Amniotic epithelial cell (primary cell): ENCODE data around the gene TSHZ2.

ENCODE experiments used
- DNase-seq: peaks from one replicate; pipeline ENCODE4 v3.0.0-alpha.2; 2010; ENCODE audit warnings: low read depth

TSHZ2 gene

DNA sequence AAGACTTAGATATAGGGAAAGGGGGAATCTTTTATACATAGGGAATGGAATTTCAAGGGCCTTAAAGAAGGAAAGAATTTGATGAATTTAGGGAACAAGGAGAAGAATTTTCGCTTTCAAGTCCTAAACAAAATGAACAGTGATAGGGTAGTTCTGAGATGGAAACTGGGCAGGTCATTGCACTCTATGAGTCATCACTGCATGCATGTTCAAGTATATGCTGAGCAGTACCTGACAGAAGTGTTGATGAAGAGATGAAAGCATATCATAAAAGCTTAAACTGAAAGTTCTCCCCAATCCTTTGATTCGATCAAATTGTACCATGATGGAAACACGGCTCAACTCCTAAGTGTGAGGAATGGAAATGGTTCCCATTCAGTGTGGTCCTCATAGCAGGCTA is 271.0 kb downstream of the TSHZ2 start:
- DNase-seq = no peak

DNA sequence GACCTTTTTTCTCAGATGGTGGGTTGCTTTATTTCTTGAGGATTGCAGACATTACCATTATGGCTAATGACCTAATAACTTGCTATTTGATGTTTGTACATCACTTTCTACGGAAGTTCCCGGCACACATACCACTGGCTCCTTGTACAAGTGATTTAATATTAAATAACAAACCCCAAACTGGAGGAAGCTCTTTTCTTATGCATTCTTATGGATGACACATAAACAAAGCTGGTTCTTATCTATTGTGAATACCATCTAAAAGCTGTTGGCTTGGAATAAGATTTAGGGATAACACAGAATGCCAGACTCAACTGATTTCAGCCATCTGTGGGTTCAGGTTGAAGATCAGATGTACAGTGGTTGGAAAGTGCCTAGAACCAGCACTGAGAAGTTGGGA is 272.6 kb downstream of the TSHZ2 start:
- peak; percentile 10 for DNase-seq

DNA sequence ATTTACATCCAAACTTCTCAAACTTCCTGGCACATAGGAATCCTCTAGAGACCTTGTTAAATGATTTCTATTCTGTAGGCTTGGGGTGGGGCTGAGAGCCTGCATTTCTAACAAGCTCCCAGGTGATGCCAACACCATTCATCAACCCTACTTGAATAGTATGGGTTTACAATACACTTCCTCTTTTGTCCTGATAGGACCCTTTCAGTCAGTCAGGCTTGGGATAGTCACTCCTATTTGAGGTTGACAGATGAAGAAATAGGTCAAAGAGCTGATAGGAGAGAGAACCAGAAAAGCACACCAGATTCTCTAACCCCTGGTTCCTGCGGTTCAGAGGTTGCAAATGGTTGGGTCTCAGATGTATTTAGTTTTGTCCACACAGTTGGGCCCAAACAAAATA is 273.4 kb downstream of the TSHZ2 start:
- DNase-seq = no peak

DNA sequence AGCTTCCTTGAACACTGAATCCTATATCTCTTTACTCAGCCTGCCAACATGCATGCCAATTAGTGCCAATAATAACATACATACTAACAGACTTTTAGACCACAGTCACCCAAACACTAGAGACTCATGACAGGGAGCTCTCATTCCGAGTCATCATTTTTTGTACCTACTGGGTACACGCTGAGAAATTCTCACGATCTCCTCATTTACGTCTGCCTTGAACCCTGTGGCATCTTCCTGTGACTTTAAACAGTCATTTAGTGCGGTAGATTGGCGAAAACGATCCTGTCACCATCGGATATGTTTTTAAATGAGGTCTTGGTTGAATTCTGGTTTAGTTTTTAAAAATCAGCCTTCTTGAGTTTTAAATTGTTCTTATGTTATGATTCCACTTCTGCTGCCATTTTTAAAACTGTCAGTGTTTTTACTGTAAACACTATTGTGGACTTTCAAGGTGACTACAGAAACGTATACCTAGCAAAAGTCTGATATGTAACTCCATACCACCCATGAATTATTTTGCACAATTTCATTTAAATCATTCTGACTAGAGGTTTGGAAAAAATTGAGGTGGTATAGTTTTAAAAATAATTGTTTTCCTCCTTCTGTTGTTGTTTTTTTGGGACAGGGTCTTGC is 275.4 kb downstream of the TSHZ2 start:
- no peak for DNase-seq

DNA sequence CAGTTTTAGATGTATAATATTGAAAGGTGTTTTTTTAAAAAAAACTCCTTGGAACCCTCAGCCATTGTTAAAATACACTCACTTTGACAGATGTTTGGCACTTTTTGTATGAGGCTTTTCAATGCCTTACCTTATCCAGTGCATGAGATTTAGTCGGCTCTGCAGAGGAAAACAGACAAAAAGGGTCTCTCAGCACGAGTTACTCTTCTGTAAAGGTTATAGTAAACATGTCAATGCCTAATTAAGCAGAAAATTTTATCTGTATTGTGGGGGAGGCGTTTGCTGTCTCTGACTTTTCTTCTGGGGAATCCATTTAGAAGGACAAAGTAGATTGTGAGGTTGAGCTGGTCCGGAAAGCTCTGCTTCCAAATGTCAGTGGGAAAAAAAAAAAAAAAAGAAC is 278.3 kb downstream of the TSHZ2 start:
- DNase-seq = no peak

DNA sequence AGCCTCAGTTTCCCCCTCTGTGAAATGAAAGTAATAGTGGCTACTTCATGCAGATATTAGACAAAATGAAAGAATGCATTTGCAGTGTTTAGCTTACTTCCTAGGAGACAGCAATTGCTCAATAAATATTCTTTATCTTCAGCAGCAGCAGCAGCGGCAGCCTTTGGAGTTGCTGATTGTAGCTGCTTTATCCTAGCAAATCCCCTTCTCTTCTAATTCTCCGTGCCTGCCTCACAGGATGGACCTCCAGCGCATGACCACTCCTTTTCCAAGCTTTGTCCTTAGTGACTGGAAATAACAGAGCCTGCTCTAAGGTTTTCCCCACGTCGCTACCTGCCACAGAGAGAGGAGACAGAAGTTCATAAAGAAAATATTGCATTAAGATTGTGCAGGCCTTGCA is 279.8 kb downstream of the TSHZ2 start:
- no peak for DNase-seq

DNA sequence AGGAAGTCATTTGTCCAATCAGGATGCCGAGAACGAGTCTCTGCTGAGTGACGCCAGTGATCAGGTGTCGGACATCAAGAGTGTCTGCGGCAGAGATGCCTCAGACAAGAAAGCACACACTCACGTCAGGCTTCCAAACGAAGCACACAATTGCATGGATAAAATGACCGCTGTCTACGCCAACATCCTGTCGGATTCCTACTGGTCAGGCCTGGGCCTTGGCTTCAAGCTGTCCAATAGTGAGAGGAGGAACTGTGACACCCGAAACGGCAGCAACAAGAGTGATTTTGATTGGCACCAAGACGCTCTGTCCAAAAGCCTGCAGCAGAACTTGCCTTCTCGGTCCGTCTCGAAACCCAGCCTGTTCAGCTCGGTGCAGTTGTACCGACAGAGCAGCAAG is 281.5 kb downstream of the TSHZ2 start:
- DNase-seq = no peak

DNA sequence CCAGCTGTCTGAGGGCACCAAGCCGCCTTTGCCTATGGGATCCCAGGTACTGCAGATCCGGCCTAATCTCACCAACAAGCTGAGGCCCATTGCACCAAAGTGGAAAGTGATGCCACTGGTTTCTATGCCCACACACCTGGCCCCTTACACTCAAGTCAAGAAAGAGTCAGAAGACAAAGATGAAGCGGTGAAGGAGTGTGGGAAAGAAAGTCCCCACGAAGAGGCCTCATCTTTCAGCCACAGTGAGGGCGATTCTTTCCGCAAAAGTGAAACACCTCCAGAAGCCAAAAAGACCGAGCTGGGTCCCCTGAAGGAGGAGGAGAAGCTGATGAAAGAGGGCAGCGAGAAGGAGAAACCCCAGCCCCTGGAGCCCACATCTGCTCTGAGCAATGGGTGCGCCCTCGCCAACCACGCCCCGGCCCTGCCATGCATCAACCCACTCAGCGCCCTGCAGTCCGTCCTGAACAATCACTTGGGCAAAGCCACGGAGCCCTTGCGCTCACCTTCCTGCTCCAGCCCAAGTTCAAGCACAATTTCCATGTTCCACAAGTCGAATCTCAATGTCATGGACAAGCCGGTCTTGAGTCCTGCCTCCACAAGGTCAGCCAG is 283.0 kb downstream of the TSHZ2 start:
- no peak for DNase-seq

DNA sequence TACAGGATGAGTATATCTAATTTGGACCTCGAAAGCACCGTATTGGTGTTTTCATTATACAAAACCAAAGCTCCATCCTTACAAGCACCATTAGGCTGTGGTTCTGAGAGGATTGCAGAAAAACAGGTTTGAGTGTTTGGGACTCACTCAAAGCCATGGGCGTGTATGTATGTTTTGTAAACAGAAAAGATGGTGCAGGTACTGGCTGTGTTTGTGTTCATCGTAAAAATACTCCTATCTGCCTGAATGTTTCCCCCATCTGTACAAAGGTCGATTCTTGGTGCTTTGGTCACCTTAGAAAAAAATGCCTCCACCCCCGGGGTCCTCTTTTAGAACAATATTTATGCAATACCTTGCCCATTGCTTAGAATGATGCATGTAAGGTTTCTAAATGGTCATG is 286.6 kb downstream of the TSHZ2 start:
- no peak for DNase-seq

DNA sequence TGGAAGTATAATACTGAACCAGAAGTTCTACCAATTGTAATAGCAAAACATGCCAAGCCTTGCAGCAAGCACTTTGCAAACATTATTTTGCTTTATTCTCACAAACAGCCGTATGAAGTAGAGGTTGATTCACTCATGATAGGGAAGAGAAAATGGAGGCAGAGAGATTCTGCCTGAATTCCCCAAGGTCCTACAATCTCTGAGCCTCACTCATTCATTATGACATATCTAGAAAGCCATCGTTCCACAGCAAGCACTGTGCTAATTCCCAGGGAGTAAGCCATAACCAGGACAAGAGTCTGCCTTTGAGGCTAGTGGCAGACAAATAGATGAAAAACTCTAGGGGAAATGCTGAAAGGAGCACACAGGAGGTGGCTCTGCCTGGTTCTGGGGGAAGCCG is 288.0 kb downstream of the TSHZ2 start:
- no peak for DNase-seq

DNA sequence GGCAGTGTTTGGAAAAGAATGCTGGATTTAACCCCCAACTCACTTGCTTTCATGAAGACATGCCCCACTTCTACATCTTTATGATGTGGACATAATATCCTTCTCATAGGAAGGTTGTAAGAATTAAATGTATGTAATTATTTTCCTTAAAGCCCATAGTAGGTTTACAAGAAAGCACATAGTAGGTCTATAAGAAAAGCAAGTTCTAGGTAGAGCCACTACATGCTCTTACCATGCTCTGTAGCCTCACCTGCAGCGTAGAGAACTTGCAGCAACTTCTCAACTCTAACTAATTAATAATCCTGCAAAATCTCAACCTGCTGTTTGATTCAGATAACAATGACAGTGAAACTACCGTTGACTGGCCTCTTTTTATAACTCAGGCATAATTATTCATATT is 288.4 kb downstream of the TSHZ2 start:
- no peak for DNase-seq

DNA sequence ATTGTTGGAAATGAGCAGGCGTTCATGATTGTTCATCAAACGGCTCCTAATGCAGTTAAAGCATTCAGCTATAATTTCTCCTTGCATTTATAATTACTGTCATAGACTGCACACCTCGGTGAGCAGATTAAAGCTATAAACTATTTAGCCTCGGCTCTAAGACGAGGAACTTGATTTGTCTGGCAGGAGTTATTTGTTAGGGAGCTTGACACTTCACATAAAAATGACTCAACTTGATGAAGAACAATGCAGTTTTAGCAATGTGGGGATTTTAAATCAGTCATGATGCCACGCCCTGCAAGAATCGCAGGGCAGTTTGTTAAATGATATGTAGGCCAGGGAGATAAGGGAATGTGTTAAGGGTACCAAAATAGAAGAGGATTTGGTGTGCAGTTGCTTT is 290.2 kb downstream of the TSHZ2 start:
- DNase-seq = no peak

DNA sequence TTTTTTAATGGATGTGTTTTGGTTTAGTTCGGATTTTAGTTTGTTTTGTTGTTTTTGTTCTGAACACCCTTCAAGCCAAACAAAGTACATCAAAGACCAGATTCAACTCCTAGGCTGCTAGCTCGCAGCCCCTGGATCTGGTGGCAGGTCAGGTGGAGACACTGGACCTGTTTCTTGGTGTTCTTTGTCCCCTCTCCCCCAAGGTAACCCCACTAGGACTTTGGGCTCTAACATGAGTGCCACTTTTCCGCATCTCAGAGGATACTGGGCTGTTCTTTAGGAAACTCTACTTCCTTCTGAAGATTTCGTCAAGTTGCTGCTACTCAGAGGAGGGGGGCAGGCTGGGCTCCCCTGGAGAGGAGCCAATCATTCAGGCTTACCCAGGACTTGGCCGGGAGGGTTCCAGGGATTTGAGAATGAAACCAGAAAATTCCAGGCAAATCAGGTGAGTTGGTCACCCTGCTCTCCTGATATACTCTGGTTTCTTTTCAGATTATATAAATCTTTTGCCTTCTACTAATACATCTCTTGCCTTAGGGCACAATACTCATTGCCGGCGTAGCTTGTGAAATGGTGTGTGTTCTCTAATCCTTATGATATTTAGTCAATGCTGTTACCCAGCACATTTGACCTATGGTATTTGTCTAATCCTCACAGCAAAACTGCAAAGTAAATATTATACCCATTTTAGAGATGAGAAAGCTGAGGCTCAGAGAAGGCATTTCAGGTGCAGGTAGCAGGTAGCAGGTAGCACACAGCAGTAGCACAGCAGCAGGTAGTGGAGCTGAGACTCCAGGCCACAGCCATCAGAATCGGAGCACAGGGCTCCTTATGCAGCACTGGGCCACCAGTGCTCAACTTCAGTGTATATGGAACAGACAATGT is 291.6 kb downstream of the TSHZ2 start:
- DNase-seq = no peak

DNA sequence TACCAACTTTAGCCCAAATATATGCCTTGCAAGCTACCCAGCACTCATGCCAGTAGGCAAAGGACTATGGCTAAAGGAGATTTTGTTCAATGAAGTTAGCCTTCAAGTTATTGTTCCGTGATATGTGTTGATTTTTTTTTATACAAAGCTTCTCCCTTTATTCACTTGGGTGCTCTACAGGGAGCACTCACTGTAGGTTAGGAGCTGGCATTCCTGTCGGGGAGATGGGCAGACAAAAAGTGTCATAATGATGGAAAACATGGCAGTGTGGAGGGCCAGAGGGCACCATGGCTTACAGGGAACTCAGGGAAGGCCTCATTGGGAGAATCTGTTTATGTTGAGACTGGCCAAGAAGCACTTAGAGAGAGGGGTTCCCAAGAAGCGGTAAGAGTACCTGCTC is 292.4 kb downstream of the TSHZ2 start:
- DNase-seq = no peak

DNA sequence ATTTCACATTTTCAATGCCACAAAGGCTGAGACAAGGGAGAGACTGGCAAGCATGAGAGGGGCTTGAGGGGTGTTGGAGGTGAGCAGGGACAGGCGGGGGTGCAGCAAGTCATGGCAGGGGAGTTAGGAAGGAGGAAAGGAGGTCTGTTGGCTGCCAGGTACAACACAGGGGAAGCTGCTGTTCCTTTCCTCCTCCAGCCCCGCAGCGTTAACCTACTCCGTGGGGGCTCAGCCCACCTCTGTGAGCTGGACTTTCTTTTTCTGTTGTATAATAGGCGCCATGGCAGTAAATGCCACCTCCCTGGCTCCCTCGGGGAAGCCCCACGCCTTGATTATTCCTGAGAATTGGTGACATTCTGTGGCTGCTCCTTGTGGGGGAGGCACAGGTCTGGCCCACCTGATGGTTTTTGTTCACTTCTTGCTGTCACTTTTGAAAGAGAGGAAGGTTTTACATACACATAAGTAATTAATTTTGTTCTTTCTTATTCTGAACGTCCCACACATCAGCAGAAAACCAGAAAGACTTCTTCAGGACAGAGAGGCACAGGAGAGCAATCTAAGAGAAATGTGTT is 293.2 kb downstream of the TSHZ2 start:
- no peak for DNase-seq

DNA sequence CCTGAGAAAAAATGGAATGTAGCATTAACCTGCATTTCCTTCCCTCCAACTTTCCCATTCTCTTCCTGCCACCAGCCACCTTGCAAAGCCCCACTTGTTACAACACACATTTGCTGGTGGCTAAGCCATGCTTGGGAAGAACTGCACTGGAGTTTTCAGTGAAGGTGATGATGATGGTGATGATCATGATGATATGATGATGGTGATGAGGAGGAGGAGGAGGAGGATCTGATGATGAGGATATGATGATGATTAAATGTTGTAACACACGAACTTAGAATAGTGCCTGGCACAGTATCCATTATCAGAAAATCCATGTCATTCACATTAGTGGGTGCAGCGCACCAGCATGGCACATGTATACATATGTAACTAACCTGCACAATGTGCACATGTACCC is 297.2 kb downstream of the TSHZ2 start:
- no peak for DNase-seq

DNA sequence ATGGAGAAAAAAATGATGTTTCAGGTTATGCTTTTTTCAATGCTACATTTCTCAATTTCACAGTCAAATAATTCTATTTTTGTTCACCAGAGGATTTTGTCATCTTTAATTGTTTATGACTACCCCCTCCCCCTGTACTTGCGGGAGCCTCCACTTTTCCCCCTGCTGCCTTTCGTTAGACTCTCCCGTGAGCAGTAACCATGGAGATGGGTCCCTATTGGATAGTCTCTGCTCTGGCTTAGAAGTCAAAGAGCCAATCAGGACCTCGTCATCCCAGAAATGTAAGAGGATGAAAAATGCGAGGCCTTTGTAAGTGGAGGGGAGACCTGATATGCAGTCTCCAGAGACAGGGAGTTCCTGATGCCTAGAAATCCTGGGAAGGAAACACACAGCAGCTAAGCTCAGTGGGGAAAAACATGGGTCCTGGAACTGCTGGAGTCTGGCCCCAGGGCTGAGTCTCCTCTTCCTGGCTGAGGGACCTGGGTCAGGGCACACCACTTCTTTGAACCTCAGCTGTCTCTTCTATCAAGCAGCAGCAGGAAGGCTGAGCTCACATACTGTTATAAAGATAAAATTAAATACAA is 298.7 kb downstream of the TSHZ2 start:
- no peak for DNase-seq

DNA sequence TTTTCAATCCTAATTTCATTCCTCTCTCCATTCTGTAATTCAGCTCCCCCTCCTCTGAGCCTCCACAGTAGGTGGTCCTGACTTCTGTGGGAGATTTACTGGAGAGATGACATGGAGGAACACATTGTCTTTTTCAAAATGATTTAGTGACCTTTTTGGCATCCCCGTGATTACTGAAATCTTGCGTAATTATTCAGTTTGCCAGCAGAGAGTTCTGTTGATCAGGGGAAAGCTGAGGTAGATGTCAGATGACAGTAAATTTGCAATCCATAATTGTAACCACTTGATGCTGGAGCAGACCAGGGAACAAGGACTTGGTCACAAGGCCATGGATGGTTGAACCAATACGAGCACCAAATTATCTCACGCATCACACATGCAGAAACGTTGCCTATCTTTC is 302.2 kb downstream of the TSHZ2 start:
- no peak for DNase-seq

DNA sequence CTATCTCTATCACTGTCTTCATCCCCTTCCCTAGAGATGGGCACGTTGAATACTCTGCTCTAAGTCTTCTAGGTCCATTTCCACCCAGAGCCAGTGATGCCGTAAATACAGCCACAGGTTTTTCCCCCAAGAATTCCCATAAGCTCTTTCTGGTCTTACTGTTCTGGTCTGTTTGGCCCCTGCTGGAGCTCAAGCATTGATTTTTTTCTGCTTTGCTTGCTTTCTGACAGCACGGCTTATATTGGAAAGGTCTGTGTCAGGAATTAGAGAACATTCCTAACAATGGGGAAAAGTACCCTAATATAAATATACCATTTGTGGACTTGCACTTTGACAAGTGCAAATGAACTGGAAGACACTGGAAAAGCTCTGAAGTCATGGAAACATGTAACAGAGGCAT is 302.6 kb downstream of the TSHZ2 start:
- no peak for DNase-seq

DNA sequence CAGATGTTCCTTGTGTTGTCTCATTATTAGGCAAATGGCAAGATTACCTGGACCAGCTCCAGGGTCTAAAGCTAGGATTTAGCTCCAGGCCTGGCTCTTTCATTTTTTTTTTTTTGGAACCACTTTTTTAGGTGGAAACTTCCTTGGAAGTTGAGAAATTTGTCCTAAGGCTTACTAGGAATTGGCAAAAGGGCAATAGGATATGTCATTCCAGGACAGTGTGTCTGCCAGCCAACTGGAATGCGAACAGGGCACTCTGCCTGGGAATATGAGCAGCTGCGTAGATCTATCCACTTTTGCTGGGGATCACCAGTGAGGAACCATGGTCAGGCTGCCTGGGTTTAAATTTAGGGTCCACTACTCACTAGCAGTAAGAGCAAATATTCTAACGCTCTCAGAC is 304.0 kb downstream of the TSHZ2 start:
- no peak for DNase-seq

DNA sequence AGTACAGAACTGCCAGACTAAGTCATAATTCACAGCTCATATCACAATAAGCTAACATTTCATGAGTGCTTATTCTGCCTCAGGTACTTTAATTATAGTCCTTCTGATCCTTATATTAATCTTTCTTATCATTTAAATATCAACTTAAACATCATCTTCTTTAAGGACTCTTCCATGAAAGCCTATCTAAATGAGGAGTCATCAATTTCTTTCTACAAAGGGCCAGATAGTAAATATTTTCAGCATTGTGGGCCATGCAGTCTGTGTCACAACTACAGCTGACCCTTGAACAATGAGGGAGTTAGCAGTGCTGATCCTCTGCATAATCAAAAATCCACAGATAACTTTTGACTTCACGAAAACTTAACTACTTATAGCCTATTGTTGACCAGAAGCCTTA is 306.4 kb downstream of the TSHZ2 start:
- DNase-seq = no peak

DNA sequence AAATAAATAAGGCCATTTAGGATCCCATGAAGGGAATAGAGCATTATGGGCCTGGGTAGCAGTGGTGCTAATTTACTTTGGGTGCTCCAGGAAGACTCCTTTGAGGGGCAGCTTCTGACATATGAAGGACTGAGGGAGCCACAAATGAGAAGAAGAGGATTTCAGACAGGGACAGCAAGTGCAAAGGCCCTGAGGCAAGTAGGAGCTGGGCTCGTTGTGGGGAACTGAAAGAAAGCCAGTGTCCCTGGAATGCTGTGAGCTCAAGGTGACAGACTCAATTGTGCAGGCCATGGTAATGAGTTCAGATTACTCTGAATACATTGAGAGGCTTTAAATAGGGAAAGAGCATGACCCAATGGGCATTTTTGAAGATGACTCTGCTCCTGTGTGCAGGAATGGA is 307.6 kb downstream of the TSHZ2 start:
- no peak for DNase-seq
